Ovary (tissue), 9 donors: ENCODE data around the gene ARHGAP44. TPM values are rescaled to one million over a fixed set of nuclear protein-coding genes. Genes with fewer than 3 reads are reported as not detected.
A peak's percentile ranks its signal among the peaks of the same experiment; 100 is the strongest.

Experiments used
- DNase-seq, 5 donors: peaks; one replicate each; pipeline ENCODE4 v3.0.0-alpha.2; 2019 to 2020
- H3K27ac ChIP-seq, 2 donors: fragments of 200-600 bp; one replicate each; pipeline versions ENCODE4 v1.5.1 to v1.8.0; 2019 to 2022
- H3K27me3 ChIP-seq: fragments of 200-600 bp; one replicate; pipeline ENCODE4 v1.8.0; 2022
- H3K36me3 ChIP-seq: fragments of 200-600 bp; sonication (generic); one replicate; pipeline ENCODE4 v1.5.1; 2019
- H3K4me1 ChIP-seq: one replicate; pipeline ENCODE4 v1.8.1; 2013; ENCODE audit warnings: mild to moderate bottlenecking, moderate library complexity; ENCODE audit not compliant: insufficient read depth
- H3K4me3 ChIP-seq: fragments of 200-600 bp; sonication (generic); one replicate; pipeline ENCODE4 v1.5.1; 2017
- H3K9me3 ChIP-seq, 2 donors: fragments of 200-600 bp in 1 of 2; sonication (generic) in 1 of 2; one replicate each; pipeline versions ENCODE4 v1.5.1 to v1.8.1; 2013 to 2019; ENCODE audit warnings: mild to moderate bottlenecking in 1 of 2, moderate library complexity in 1 of 2
- EP300 ChIP-seq: sonication (generic); formaldehyde crosslinking; IDR thresholded peaks from one replicate; pipeline ENCODE4 v1.6.1; 2017; ENCODE audit warnings: antibody characterized with exemption
- POLR2A ChIP-seq: fragments of 450-650 bp; IDR thresholded peaks from one replicate; pipeline ENCODE4 v1.6.1; 2017; ENCODE audit warnings: antibody characterized with exemption, mild to moderate bottlenecking, moderate library complexity
- WGBS, 3 donors: extraction: QIAGEN DNeasy Blood & Tissue Kit in 1 of 3; methylation state at CpG; one replicate each; pipeline versions ENCODE4 v1.1.5 to v1.1.7; 2013 to 2017; 5-methylcytosine and 5-hydroxymethylcytosine counted together
- intact Hi-C, 4 donors: fragments of 100-400 bp; cut with DNase I; formaldehyde crosslinking; loops; one replicate each; pipeline versions ENCODE4 v1.11.0 to v1.15.1; 2022 to 2023
- polyA plus RNA-seq, 2 donors: library from polyadenylated mRNA; stranded (reverse); fragments of 200-250 nt in 1 of 2; fragments of 350-450 nt in 1 of 2; fragmentation: Illumina TruSeq in 1 of 2; extraction: RNeasy Lipid Tissue Mini Kit (QIAGEN cat#74804) in 1 of 2; gene quantifications; one replicate each; pipeline ENCODE4 v1.2.3, GENCODE V29; 2013 to 2014
- total RNA-seq, 7 donors: library from RNA; depleted of rRNA in 2 of 7; stranded (reverse); fragments of >200 nt in 2 of 7; fragmentation: NEBNext Ultra II Directional in 3 of 7; extraction: Animal tissue kit (Norgen Biotek cat#: 25700) in 3 of 7; gene quantifications; one replicate each; pipeline versions ENCODE4 v1.1.0 to v1.2.4, GENCODE V29; 2016 to 2023
- TF ChIP-seq, protein P1 (sequence below), 3 donors: fragments of 450-650 bp in 2 of 3; fragments of 200-600 bp in 1 of 3; IDR thresholded peaks; one replicate each; pipeline versions ENCODE4 v1.5.1 to v1.8.0; 2016 to 2022; ENCODE audit warnings: antibody characterized with exemption in 3 of 3, mild to moderate bottlenecking in 1 of 3
- donor health status: DM: no; HTN: no; CAD: no; lungs with moderate emphysema.
- donor health status: DM: no; HTN: no; CAD: no.
- donor health status: Bipolar disorder and iron deficiency.
- donor health status: DM: yes; HTN: yes; CAD: no.
- donor health status: DM: no; HTN: no; CAD: no.
- donor health status: DM: yes; HTN: yes; CAD: no.

The ARHGAP44 gene
- total and polyA plus RNA-seq, 9 donors: 6.8 to 16.5 (median 9.9) TPM

DNA sequence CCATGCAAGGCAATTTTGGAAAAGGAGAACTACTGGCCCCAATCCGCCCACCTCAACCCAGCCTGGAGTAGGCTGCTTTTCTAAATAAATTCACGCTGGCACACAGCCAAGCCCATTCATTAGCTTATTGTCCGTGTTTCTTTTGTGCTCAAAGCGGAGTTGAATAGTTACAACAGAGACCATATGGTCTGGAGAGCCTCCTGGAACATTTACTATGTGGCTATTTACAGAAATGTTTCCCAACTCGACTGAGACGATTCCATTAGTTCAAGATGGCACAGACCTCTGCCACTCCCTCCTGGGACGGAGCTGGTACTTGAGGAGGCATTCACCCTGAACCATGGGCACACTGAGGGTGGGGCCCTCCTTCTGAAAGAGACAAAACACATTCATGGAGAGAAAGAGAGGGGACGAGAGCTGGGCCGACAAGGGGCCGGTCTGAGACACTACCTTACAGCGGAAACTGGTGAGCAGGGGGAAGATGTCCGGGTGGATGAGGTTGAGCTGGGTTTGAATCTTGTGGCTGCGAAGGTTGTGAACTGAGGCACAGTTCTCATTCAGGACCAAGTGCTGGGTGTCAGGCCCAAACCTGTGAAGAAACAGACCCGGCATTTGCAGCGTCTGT, 212.8 kb downstream of the ARHGAP44 start:
- intact Hi-C loops: loop anchor here (5.0 to 10.0 kb wide), 5 partner anchors 335 to 820 kb away; partner anchors contain the start of gene MYOCD (in 1 of the 4)
- 57 to 66% (median 64%) methylated on average over 15 of the region's 15 CpGs for WGBS, 3 donors
- H3K36me3 ChIP-seq: no peaks in the 10 kb centered on the region

DNA sequence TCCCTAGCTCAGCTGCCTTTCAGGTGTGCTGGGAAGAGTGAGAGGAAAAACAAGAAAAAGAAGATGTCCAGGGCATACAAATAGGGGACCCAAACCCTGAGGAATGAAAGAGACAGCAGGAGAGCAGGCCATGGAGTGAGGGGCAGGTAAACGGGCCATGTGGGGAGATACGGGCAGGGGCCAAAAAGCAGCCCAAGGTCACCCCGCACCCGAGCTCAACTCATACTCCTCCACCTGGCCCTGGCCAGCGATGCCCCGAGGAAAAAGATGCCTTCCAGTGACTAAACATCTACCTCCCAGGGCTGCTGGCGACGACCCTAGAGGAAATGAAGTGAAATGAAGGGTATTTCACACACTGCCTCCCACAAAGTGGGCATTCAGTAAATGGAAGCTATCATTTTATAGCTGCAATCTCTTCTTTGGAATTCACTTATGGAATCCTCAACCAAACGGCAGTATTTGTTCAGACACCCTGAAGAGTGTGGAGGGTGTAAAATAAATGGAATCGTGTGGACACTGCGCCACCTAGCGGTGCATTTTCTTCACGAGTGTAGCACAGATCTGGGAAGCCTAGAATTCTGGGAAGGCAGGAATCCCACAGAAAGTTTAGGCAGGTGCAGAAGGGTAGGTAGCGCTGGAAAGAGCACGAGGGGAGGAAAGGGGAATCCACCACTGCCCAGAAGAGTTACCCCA, 213.6 kb downstream of the ARHGAP44 start:
- no peak overlapping the region for H3K4me3 ChIP-seq
- no peaks in the 10 kb centered on the region for H3K9me3 ChIP-seq
- peaks cover 4% of the 10 kb centered on the region for H3K4me1 ChIP-seq
- WGBS, 3 donors: 23 to 32% (median 24%) methylated on average over 15 of the region's 15 CpGs
- TF ChIP-seq, protein P1, sequence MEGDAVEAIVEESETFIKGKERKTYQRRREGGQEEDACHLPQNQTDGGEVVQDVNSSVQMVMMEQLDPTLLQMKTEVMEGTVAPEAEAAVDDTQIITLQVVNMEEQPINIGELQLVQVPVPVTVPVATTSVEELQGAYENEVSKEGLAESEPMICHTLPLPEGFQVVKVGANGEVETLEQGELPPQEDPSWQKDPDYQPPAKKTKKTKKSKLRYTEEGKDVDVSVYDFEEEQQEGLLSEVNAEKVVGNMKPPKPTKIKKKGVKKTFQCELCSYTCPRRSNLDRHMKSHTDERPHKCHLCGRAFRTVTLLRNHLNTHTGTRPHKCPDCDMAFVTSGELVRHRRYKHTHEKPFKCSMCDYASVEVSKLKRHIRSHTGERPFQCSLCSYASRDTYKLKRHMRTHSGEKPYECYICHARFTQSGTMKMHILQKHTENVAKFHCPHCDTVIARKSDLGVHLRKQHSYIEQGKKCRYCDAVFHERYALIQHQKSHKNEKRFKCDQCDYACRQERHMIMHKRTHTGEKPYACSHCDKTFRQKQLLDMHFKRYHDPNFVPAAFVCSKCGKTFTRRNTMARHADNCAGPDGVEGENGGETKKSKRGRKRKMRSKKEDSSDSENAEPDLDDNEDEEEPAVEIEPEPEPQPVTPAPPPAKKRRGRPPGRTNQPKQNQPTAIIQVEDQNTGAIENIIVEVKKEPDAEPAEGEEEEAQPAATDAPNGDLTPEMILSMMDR (IDR thresholded peaks at IDR 0.05): peak; percentile 68 to 71 (median 70)
- no peak for TF ChIP-seq EP300
- no peaks in the 10 kb centered on the region for H3K36me3 ChIP-seq
- no peak overlapping the region for H3K27ac ChIP-seq
- H3K27me3 ChIP-seq: no peaks in the 10 kb centered on the region
- intact Hi-C loops: loop anchor here (5.0 to 10.0 kb wide), 5 partner anchors 336 to 821 kb away; partner anchors contain the start of gene MYOCD (in 1 of the 4)
- peak; percentile 70 to 91 (median 85) for DNase-seq

More for the DNA sequence above, 212.8 kb downstream of the ARHGAP44 start:
- TF ChIP-seq POLR2A (no peak), EP300 (no peak)
- TF ChIP-seq, protein P1 (IDR thresholded peaks at IDR 0.05): no peak
- peaks cover 4% of the 10 kb centered on the region for H3K4me1 ChIP-seq
- H3K27me3 ChIP-seq: no peaks in the 10 kb centered on the region
- no peak for DNase-seq
- no peaks in the 10 kb centered on the region for H3K9me3 ChIP-seq
- H3K27ac ChIP-seq: no peak overlapping the region
- H3K4me3 ChIP-seq: no peak overlapping the region

DNA sequence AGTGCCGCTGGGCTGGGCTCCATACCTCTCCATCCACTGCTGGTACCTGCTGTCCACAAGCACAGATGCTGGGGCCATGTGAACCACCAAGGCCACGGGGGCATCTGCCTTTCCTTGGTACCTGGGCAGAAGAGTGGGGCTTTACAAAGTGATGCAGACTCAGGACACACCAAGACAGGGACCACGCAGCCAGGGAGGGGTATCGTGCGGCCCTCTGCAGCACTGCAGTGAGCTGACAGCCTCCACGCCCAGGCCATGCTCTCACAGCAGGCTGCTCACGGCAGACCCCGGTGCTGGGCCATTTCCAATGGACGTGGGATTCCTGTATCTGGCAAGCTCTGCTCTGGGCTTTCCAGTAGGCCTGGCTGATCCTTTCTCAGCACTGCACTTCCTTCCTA, 214.2 kb downstream of the ARHGAP44 start:
- Histone ChIP-seq H3K4me1 (peaks cover 4% of the 10 kb centered on the region), H3K4me3 (no peak overlapping the region), H3K27ac (no peak overlapping the region), H3K9me3 (no peaks in the 10 kb centered on the region), H3K27me3 (no peaks in the 10 kb centered on the region), H3K36me3 (no peaks in the 10 kb centered on the region)
- intact Hi-C loops: loop anchor here (5.0 to 10.0 kb wide), 5 partner anchors 336 to 821 kb away; partner anchors contain the start of gene MYOCD (in 1 of the 4)
- no peak for DNase-seq
- no peak for TF ChIP-seq POLR2A
- WGBS, 3 donors: 61 to 64% (median 62%) methylated on average over 9 of the region's 9 CpGs

DNA sequence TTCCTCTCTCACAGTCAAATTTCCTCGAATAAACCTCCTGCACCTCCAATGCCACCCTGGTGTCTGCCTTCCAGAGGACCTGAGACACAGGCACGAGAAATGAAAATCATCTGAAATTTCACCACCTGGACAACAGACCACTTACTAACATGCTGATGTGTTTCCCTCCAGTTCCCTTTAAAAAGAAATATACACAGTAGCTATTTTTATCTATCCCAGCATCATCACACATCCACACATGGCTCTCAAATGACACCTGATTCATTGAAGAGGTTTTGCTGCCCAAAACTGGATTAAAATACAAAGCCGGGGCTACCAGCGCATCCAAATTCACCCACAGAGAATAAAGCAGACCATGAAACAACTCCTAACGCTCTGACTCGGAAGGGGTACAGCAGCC, 214.6 kb downstream of the ARHGAP44 start:
- Histone ChIP-seq H3K9me3 (no peaks in the 10 kb centered on the region), H3K27ac (no peak overlapping the region), H3K4me3 (no peak overlapping the region), H3K36me3 (no peaks in the 10 kb centered on the region), H3K4me1 (peaks cover 4% of the 10 kb centered on the region), H3K27me3 (no peaks in the 10 kb centered on the region)
- 85 to 87% (median 86%) methylated on average over 6 of the region's 6 CpGs for WGBS, 3 donors
- intact Hi-C loops: loop anchor here (5.0 to 10.0 kb wide), 5 partner anchors 337 to 822 kb away; partner anchors contain the start of gene MYOCD (in 1 of the 4)
- no peak for DNase-seq
- no peak for TF ChIP-seq EP300
- TF ChIP-seq, protein P1 (IDR thresholded peaks at IDR 0.05): no peak
- no peak for TF ChIP-seq POLR2A
